H1 (cell line): ENCODE measurements around the gene ITPR3. TPM values are rescaled to one million over a fixed set of nuclear protein-coding genes. Genes with fewer than 3 reads are reported as not detected.

Experiments used
- BCL11A ChIP-seq, 2 experiments: IDR thresholded peaks; one replicate each; pipeline ENCODE4 v1.6.1; 2011; ENCODE audit warnings: low read depth in 2 of 2, low read length in 2 of 2, mild to moderate bottlenecking in 2 of 2
- TAF1 ChIP-seq: IDR thresholded peaks from 2 replicates; pipeline ENCODE4 v1.6.1; 2011; ENCODE audit warnings: mild to moderate bottlenecking, low read depth, low read length
- polyA plus RNA-seq, 7 experiments: library from polyadenylated mRNA; depleted of rRNA in 3 of 7; stranded (reverse) in 5 of 7; unstranded in 2 of 7; fragments of >200 nt in 5 of 7; fragments of 200-250 nt in 2 of 7; gene quantifications; 1 replicate in 5 of 7; 2 replicates in 1 of 7; 4 replicates in 1 of 7; pipeline versions ENCODE4 v1.2.1 to v1.2.3, GENCODE V29; 2011 to 2013; ENCODE audit warnings: missing spikeins in 2 of 7, mixed read lengths in 2 of 7
- total RNA-seq: library from RNA; stranded (reverse); fragmentation: NEBNext Ultra II Directional; extraction: Animal tissue kit (Norgen Biotek cat#: 25700); gene quantifications from 2 replicates; pipeline ENCODE4 v1.2.1, GENCODE V29; 2021

Gene ITPR3
- total and polyA plus RNA-seq, 2 of the 8 experiments (the other 6 are each of a cell fraction or from before 2014, with no cell fraction given): 29.1 to 45.7 TPM

DNA sequence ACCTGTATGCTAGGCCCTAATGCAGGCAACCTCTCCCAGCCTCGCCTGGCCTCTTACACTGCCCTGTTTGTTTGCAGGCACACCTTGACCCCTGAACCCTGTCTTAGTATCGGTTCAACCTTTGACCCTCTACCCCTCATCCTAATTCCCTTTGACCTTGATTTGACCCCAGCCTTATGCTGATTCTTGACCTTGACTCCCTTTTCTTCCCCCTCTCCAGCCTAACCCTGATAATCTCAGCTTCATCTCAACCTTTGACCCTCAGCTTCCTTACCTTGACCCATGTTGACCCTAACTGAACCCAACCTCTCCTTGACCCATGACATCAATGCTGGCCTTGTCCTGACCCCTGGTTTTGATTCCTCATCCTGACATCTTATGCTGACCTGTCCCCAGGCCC is 56.6 kb downstream of the ITPR3 start (continued):
- no peak for TF ChIP-seq BCL11A (IDR thresholded peaks at IDR 0.05; ENCODE audit: low read depth in 2 of 2, low read length in 2 of 2)
- TF ChIP-seq TAF1: no peak
